Choroid plexus epithelial cell (primary cell): Measurements from ENCODE around the gene TRIM22.
"Not testable (repeated sequence)": the region's sequence is repeated elsewhere in the genome, so short reads cannot be mapped to it uniquely, and the experiment has no call there.

Experiments used
- DNase-seq: peaks from one replicate; pipeline ENCODE4 v3.0.0-alpha.2; 2010; ENCODE audit warnings: low read depth
- H3K4me3 ChIP-seq: 2 replicates; pipeline ENCODE4 v1.5.1; 2011; ENCODE audit warnings: low read depth, mild to moderate bottlenecking, control low read depth, low read length, moderate library complexity
- CTCF ChIP-seq: conservative IDR thresholded peaks from 2 replicates; pipeline ENCODE4 v1.5.1; 2011; ENCODE audit warnings: low read depth, mild to moderate bottlenecking, control low read depth, inconsistent platforms, low read length, moderate library complexity

The TRIM22 gene

GRCh38 chr11:5665051-5665570 lies 24.5 kb upstream of the TRIM22 start:
- no peak overlapping the region for H3K4me3 ChIP-seq
- TF ChIP-seq CTCF, result no peak
- DNase-seq, result no peak

GRCh38 chr11:5665746-5666401 lies 23.7 kb upstream of the TRIM22 start:
- no peak for TF ChIP-seq CTCF
- peak; percentile 55 for DNase-seq
- H3K4me3 ChIP-seq, result no peak overlapping the region

GRCh38 chr11:5666402-5666793 lies 23.2 kb upstream of the TRIM22 start:
- TF ChIP-seq CTCF, result no peak
- DNase-seq, result peak; percentile 65
- no peak overlapping the region for H3K4me3 ChIP-seq

DNA sequence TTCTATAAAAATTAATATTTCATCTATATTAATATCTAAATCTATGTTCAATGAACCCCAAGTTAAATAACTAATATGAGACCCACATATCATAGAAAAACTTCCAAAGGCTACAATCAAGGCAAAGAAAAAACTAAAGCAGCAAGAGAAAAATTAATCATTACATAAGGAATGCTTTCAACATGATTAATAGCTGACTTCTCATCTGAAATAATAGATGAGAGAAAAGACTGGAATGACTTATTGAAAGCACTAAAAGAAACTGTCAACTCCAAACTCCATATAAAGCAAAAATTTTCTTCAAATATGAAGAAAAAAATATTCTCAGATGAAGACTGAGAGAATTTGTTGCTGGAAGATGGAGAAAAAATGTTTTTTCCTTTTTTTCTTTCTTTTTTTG lies 17.8 kb upstream of the TRIM22 start:
- no peak for TF ChIP-seq CTCF
- H3K4me3 ChIP-seq, result no peak overlapping the region
- DNase-seq, result no peak

- TF ChIP-seq CTCF, result no peak
- H3K4me3 ChIP-seq, result no peak overlapping the region
- DNase-seq, result no peak
These were observed 15.2 kb upstream of the TRIM22 start for GRCh38 chr11:5674391-5674790.

GRCh38 chr11:5679811-5680210 lies 9.8 kb upstream of the TRIM22 start:
- TF ChIP-seq CTCF, result no peak
- DNase-seq, result no peak
- H3K4me3 ChIP-seq, result no peak overlapping the region

DNA sequence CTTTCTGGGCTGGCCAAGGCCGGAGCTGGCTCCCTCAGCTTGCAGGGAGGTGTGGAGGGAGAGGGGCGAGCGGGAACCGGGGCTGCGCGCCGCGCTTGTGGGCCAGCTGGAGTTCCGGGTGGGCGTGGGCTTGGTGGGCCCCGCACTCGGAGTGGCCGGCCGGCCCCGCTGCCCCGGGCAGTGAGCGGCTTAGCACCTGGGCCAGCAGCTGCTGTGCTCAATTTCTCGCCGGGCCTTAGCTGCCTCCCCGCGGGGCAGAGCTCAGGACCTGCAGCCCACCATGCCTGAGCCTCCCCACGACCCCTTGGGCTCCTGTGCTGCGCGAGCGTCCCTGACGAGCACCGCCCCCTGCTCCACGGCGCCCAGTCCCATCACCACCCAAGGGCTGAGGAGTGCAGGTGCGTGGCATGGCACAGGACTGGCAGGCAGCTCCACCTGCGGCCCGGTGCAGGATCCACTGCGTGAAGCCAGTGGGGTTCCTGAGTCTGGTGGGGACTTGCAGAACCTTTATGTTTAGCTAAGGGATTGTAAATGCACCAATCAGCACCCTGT lies 6.6 kb upstream of the TRIM22 start:
- not testable (repeated sequence) for DNase-seq, H3K4me3 ChIP-seq

DNA sequence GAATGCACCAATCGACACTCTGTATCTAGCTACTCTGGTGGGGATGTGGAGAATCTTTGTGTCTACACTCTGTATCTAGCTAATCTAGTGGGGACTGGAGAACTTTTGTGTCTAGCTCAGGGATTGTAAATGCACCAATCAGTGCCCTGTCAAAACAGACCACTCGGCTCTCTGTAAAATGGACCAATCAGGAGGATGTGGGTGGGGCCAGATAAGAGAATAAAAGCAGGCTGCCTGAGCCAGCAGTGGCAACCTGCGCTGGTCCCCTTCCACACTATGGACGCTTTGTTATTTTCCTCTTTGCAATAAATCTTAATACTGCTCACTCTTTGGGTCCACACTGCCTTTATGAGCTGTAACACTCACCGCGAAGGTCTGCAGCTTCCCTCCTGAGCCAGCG lies 6.0 kb upstream of the TRIM22 start:
- not testable (repeated sequence) for DNase-seq, H3K4me3 ChIP-seq
